C4-2B (cell line): ENCODE data around the gene CORO1C.

ENCODE experiments used
- ZFX ChIP-seq: fragments of 450-650 bp; IDR thresholded peaks from 2 replicates; pipeline ENCODE4 v1.6.1; 2017
- TF ChIP-seq, protein P1 (sequence below): fragments of 450-650 bp; conservative IDR thresholded peaks from 2 replicates; pipeline ENCODE4 v1.5.1; 2017; ENCODE audit warnings: mild to moderate bottlenecking

- TF ChIP-seq, protein P1, sequence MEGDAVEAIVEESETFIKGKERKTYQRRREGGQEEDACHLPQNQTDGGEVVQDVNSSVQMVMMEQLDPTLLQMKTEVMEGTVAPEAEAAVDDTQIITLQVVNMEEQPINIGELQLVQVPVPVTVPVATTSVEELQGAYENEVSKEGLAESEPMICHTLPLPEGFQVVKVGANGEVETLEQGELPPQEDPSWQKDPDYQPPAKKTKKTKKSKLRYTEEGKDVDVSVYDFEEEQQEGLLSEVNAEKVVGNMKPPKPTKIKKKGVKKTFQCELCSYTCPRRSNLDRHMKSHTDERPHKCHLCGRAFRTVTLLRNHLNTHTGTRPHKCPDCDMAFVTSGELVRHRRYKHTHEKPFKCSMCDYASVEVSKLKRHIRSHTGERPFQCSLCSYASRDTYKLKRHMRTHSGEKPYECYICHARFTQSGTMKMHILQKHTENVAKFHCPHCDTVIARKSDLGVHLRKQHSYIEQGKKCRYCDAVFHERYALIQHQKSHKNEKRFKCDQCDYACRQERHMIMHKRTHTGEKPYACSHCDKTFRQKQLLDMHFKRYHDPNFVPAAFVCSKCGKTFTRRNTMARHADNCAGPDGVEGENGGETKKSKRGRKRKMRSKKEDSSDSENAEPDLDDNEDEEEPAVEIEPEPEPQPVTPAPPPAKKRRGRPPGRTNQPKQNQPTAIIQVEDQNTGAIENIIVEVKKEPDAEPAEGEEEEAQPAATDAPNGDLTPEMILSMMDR = no peak
- TF ChIP-seq ZFX = no peak
Observed at GRCh38 chr12:108753976-108754375, 22.7 kb upstream of the CORO1C start.
